Right cardiac atrium (tissue), 5 donors: ENCODE measurements around the gene MAN2A2. TPM values are rescaled to one million over a fixed set of nuclear protein-coding genes. Genes with fewer than 3 reads are reported as not detected.

Experiments used
- ATAC-seq, 2 donors: fragments of 200-7000 bp; cut with Tn5 transposase; one replicate each; pipeline versions ENCODE4 v1.8.0 to v1.9.1; 2020; ENCODE audit warnings: moderate library complexity in 2 of 2, mild to moderate bottlenecking in 1 of 2
- DNase-seq, 3 donors: peaks; one replicate each; pipeline ENCODE4 v3.0.0-alpha.2; 2020
- H3K27ac ChIP-seq: one replicate; pipeline ENCODE4 v1.5.1; 2013; ENCODE audit warnings: mild to moderate bottlenecking, low read length, control low read depth, moderate library complexity
- H3K27me3 ChIP-seq: one replicate; pipeline ENCODE4 v1.6.1; 2013; ENCODE audit not compliant: control insufficient read depth, insufficient read depth
- H3K4me1 ChIP-seq: one replicate; pipeline ENCODE4 v1.6.1; 2013; ENCODE audit warnings: low read length; ENCODE audit not compliant: control insufficient read depth, insufficient read depth
- H3K4me3 ChIP-seq: one replicate; pipeline ENCODE4 v1.5.1; 2013; ENCODE audit warnings: low read length, control low read depth
- H3K9me3 ChIP-seq: one replicate; pipeline ENCODE4 v1.6.1; 2013; ENCODE audit warnings: low read length; ENCODE audit not compliant: control insufficient read depth
- WGBS: extraction: QIAGEN DNeasy Blood & Tissue Kit; methylation state at CpG from one replicate; pipeline ENCODE4 v1.1.7; 2013; 5-methylcytosine and 5-hydroxymethylcytosine counted together
- intact Hi-C, 4 donors: fragments of 100-400 bp; cut with DNase I; formaldehyde crosslinking; loops; one replicate each; pipeline versions ENCODE4 v1.11.0 to v1.14.0; 2022 to 2023
- polyA plus RNA-seq: library from polyadenylated mRNA; stranded (reverse); fragments of 200-250 nt; gene quantifications from one replicate; pipeline ENCODE4 v1.2.3, GENCODE V29; 2013
- total RNA-seq, 4 donors: library from RNA; stranded (reverse); fragmentation: NEBNext Ultra II Directional; extraction: Animal tissue kit (Norgen Biotek cat#: 25700); gene quantifications; one replicate each; pipeline ENCODE4 v1.2.1, GENCODE V29; 2021
- donor health status: healthy with polysubstance abuse.
- donor health status: DM: no; HTN: yes; CAD: no.
- donor health status: DM: no; HTN: no; CAD: no.
- donor health status: DM: no; HTN: yes; CAD: no; lungs with severe emphysema.
- donor health status: DM: yes; HTN: yes; CAD: no.

The MAN2A2 gene
- total and polyA plus RNA-seq, 5 donors = 41.6 to 118 (median 80.3) TPM

DNA sequence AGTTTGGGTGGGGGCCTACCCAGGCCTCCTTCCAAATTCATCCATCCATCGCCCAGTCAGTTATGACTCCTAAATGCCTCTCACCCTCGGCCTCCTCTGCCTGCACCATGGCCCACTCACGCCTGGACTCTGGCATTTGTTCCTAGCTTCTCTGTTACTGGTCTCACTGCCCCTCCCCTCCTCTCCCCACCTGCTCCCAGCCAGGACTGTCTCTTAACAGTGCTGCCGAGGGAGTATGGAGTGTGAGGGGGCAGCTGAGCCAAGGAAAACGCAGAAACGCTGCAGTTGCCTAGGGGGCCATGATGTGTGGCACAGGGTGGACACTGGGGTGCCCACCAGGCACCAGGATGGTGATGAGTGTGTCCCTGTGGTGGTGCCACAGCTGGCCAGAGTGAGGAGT is 54.7 kb downstream of the MAN2A2 start:
- intact Hi-C loops = loop anchor here in 3 of 4 donors (5.0 to 10.0 kb wide), 4 partner anchors 90 to 315 kb away; no protein-coding TSS in a partner anchor
- no peaks in the 10 kb centered on the region for H3K4me1 ChIP-seq
- 73% methylated on average over 6 of the region's 6 CpGs for whole genome bisulfite sequencing
- no peak for DNase-seq
- ATAC-seq = no peak
- H3K27me3 ChIP-seq = no peaks in the 10 kb centered on the region
- H3K9me3 ChIP-seq = no peaks in the 10 kb centered on the region
- no peak overlapping the region for H3K4me3 ChIP-seq
- H3K27ac ChIP-seq = no peak overlapping the region

DNA sequence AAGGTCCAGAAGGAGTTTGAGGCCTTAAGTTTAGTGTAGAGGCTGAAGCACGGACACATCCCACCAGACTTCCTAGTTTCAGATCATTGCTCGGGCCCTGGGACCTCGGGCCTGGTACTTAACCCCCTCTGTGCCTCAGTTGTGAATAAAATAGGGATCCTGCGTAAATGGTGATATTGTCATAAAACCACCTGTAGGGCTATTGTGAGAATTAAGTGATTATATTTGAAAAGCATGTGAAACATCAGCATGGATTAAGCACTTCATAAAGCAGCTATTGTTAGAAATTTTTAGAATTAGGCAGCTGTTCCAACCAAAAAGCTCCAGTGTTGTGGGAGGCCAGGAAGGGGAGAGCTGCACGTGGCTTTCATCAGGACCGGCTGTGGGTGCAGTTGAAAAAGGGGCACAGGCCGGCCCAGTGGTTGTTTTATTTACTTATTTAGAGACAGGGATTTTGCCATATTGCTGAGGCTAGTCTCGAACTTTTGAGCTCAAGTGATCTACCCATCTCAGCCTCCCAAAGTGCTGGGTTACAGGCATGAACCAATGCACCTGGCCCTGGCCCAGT is 56.0 kb downstream of the MAN2A2 start:
- H3K4me3 ChIP-seq = no peak overlapping the region
- DNase-seq = no peak
- ATAC-seq = no peak
- H3K27ac ChIP-seq = peak overlapping the region; percentile 33
- no peaks in the 10 kb centered on the region for H3K4me1 ChIP-seq
- intact Hi-C loops = loop anchor here in 3 of 4 donors (5.0 to 10.0 kb wide), 4 partner anchors 88 to 313 kb away; no protein-coding TSS in a partner anchor
- H3K9me3 ChIP-seq = no peaks in the 10 kb centered on the region
- no peaks in the 10 kb centered on the region for H3K27me3 ChIP-seq
- 75% methylated on average over 8 of the region's 8 CpGs for WGBS

DNA sequence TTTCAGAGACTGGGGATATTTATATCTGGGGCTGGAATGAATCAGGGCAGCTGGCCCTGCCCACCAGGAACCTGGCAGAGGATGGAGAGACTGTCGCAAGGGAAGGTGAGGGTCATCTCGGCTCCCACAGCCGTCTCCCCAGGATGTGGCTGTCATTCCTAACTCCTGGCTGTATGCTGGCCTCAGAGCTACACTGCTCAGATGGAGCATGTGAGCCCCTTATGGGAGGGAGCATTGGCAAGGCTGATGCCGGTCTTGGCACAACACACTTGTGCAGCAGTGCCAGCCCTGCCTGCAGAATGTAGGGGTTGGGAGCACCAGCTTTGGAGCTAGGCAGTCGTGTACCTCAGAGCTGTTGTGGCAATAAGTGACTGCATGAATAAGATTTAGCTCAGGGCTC is 56.8 kb downstream of the MAN2A2 start:
- H3K9me3 ChIP-seq = no peaks in the 10 kb centered on the region

DNA sequence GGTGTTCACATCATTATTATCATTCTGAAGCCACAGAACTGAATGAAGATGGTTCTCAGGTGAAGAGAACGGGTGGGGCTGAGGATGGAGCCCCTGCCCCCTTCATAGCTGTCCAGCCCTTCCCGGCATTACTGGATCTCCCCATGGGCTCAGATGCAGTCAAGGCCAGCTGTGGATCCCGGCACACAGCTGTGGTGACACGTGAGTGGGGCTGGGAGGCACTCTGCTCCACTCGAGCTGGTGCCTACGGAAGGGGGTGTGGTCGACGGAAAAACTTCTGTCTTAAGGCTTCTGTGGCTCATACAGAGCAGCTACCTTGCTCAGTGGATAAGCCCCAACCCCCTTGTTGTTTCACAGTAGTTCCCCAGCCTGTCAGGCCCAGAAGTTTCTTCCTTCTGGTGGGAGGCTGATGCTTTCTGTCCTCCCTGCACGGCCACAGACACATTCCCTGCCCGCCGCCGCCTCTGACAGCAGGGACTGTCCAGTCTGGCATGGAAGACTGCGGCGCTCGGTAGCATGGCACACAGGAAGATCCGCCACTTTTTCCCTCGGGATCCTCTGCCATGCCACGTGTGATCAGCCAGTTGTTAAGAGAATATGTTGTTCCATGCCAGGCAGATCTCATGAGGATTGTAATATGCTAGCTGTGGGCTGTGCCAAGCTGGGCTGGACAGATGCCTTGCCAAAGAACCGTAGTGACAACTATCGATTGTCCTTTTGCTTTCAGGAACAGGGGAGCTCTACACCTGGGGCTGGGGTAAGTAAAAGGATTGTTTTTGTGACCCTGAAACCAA is 57.4 kb downstream of the MAN2A2 start:
- no peaks in the 10 kb centered on the region for H3K9me3 ChIP-seq
- intact Hi-C loops = loop anchor here in 1 of 4 donors (10.0 kb wide), 1 partner anchor 304 kb away; no protein-coding TSS in a partner anchor
- H3K4me3 ChIP-seq = no peak overlapping the region
- 71% methylated on average over 20 of the region's 20 CpGs for WGBS
- no peaks in the 10 kb centered on the region for H3K4me1 ChIP-seq
- peak overlapping the region; percentile 43 for H3K27ac ChIP-seq
- DNase-seq (peak in 1 of 3 donors; percentile 52), ATAC-seq (no peak)
- H3K27me3 ChIP-seq = no peaks in the 10 kb centered on the region

More for the DNA sequence above, 56.8 kb downstream of the MAN2A2 start:
- ATAC-seq = peak; percentile 46 to 75
- no peaks in the 10 kb centered on the region for H3K27me3 ChIP-seq
- H3K27ac ChIP-seq = peak overlapping the region; percentile 43
- no peak overlapping the region for H3K4me3 ChIP-seq
- DNase-seq = peak; percentile 72 to 88 (median 81)
- intact Hi-C loops = loop anchor here (5.0 to 10.0 kb wide), 4 partner anchors 87 to 312 kb away; no protein-coding TSS in a partner anchor
- H3K4me1 ChIP-seq = no peaks in the 10 kb centered on the region
- 55% methylated on average over 5 of the region's 5 CpGs for WGBS

DNA sequence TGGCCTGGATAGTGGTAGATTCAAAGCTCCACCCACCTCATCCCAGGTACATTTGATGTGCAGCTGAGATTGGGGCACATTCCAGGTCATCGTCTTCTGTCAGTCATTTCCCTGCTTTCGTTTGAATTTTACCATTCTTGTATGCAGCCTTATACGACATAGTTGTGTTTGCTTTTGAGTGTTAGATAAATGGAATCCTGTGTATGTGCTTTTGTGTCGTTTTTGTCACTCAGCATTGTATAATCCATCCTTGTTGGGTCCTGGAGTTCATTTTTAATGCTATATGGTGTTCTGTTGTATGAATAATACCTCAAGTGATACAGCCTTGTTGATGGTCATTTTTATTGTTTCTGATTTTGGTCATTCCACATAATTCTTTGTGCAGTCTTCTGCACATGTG is 58.9 kb downstream of the MAN2A2 start:
- Histone ChIP-seq H3K4me3 (no peak overlapping the region), H3K27ac (no peak overlapping the region), H3K27me3 (no peaks in the 10 kb centered on the region), H3K4me1 (no peaks in the 10 kb centered on the region), H3K9me3 (no peaks in the 10 kb centered on the region)
- no peak for DNase-seq
- no peak for ATAC-seq
- intact Hi-C loops = loop anchor here in 1 of 4 donors (10.0 kb wide), 1 partner anchor 303 kb away; no protein-coding TSS in a partner anchor
- WGBS = 88% methylated on average over 4 of the region's 4 CpGs

DNA sequence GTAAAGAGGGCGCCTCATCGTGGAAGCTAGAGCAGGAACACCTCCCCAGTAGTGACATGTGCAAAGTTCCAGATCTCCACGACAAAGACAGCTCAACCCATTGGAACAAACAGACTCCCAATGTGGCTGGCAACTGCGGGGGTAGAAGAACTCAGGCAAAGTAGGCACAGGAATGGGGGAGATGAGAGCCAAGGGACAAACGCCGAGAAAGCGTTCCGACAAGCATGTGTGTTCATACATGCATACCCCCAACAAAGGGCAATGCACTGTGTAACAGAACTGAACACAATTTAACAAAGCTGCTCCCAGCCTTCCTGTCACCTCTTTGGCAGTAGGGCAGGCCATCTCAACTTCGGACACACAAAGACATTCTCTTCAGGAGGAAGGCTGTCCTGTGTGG is 63.2 kb downstream of the MAN2A2 start:
- 87% methylated on average over 9 of the region's 9 CpGs for WGBS
- H3K4me3 ChIP-seq = no peak overlapping the region
- no peaks in the 10 kb centered on the region for H3K27me3 ChIP-seq
- H3K9me3 ChIP-seq = no peaks in the 10 kb centered on the region
- H3K4me1 ChIP-seq = no peaks in the 10 kb centered on the region
- H3K27ac ChIP-seq = no peak overlapping the region
- no peak for DNase-seq
- intact Hi-C loops = loop anchor here in 1 of 4 donors (10.0 kb wide), 1 partner anchor 299 kb away; no protein-coding TSS in a partner anchor
- ATAC-seq = no peak

DNA sequence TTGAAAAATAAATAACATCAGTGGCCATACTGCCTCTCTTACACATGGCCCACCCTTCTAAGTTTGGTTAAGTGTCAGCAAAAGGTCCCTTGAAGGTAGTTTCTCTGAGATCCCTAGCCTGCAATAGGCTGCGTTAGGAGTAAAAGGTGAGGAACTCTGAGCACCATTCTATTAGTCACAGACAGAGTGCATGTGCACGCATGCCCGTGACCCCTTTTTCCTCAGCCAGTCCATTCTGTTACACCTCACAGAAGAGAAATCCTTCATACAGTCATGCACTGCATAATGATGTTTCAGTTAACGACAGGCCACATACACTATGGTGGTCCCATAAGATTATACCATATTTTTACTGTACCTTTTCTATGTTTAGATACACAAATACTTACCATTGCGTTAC is 64.1 kb downstream of the MAN2A2 start:
- no peak overlapping the region for H3K27ac ChIP-seq
- H3K9me3 ChIP-seq = no peaks in the 10 kb centered on the region
- DNase-seq (no peak), ATAC-seq (no peak)
- H3K4me3 ChIP-seq = no peak overlapping the region
- 86% methylated on average over 5 of the region's 5 CpGs for WGBS
- intact Hi-C loops = loop anchor here in 1 of 4 donors (10.0 kb wide), 1 partner anchor 298 kb away; no protein-coding TSS in a partner anchor
- H3K4me1 ChIP-seq = no peaks in the 10 kb centered on the region
- no peaks in the 10 kb centered on the region for H3K27me3 ChIP-seq

DNA sequence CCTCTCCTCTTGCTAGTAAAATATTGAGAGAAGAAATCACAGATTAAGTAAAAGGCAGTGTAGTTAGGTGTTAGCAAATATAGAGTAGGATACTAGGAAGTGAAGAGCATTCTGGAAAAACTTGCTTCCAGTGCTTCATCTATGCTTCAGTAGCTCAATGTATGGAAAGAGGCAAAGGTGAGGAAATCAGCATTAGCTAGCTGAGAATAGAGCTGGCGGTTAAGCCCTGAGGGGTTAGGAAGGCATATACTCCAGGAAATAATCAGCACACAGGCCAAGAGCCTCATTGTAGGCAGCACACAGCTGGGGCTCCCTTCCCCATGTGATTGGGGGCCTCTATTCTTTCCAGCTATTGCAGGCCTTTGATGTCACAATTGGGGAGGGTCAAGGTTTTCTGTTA is 65.3 kb downstream of the MAN2A2 start:
- intact Hi-C loops = loop anchor here in 1 of 4 donors (10.0 kb wide), 1 partner anchor 296 kb away; no protein-coding TSS in a partner anchor
- Histone ChIP-seq H3K4me1 (no peaks in the 10 kb centered on the region), H3K27me3 (no peaks in the 10 kb centered on the region), H3K27ac (no peak overlapping the region), H3K9me3 (no peaks in the 10 kb centered on the region), H3K4me3 (no peak overlapping the region)
- no peak for DNase-seq
- ATAC-seq = no peak
- 93% methylated on average over 1 of the region's 1 CpG for WGBS

DNA sequence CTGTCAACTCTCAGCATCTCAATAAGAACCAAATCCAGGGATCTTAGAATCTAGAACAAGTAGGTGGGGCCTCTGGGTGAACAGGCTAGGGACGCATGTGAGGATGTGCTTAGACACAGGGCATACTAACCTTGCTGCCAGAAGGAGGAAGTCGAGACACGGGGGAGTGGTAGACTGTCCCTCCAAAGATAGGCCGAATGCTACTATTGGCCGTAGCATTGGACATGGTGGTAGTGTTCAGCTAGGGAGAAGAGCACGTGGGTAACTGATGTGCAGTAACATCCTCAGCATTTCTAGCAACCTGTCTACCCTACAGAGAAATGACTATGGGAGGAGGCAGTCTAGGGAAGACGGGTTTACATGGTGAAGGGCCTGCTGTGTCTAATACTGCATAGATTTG is 67.2 kb downstream of the MAN2A2 start:
- H3K27me3 ChIP-seq = no peaks in the 10 kb centered on the region
- ATAC-seq (no peak), DNase-seq (no peak)
- H3K4me3 ChIP-seq = no peak overlapping the region
- H3K4me1 ChIP-seq = no peaks in the 10 kb centered on the region
- intact Hi-C loops = no loop called here
- 89% methylated on average over 7 of the region's 7 CpGs for WGBS
- no peaks in the 10 kb centered on the region for H3K9me3 ChIP-seq
- no peak overlapping the region for H3K27ac ChIP-seq

DNA sequence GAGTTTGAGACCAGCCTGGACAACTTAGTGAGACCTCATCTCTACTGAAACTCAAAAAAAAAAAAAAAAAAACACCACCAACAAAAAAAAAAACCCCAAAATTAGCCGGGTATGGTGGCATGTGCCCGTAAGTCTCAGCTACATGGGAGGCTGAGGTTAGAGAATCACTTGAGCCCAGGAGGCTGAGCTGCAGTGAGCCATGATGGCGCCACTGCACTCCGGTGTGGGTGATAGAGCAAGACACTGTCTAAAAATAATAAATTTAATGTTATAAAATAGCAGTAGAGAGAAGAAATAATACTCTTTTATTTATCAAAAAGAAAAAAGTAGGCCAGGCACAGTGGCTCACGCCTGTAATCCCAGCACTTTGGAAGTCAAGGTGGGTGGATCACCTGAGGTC is 69.0 kb downstream of the MAN2A2 start:
- Histone ChIP-seq H3K27ac (no peak overlapping the region), H3K4me1 (no peaks in the 10 kb centered on the region), H3K9me3 (no peaks in the 10 kb centered on the region), H3K4me3 (no peak overlapping the region), H3K27me3 (no peaks in the 10 kb centered on the region)
- intact Hi-C loops = no loop called here
- 97% methylated on average over 5 of the region's 5 CpGs for WGBS
- ATAC-seq = no peak
- no peak for DNase-seq
